CD14-positive monocyte (primary cell): ENCODE results near the gene VSIG10L2. TPM values are rescaled to one million over a fixed set of nuclear protein-coding genes. Genes with fewer than 3 reads are reported as not detected.

ENCODE experiments used
- DNase-seq, 3 donors: peaks; one replicate each; pipeline ENCODE4 v3.0.0-alpha.2; 2011 to 2022
- H2AFZ ChIP-seq: 2 replicates; pipeline ENCODE4 v1.6.0; 2012; ENCODE audit warnings: mild to moderate bottlenecking, low read depth, low read length, inconsistent platforms; ENCODE audit not compliant: insufficient read depth, poor library complexity, severe bottlenecking
- H3K27ac ChIP-seq, 2 donors: 1 replicate in 1 of 2; 2 replicates in 1 of 2; pipeline ENCODE4 v1.5.1; 2012 to 2013; ENCODE audit warnings: low read length in 2 of 2, control low read depth in 1 of 2, inconsistent platforms in 1 of 2, low read depth in 1 of 2, mild to moderate bottlenecking in 1 of 2
- H3K27me3 ChIP-seq, 2 donors: one replicate each; pipeline versions ENCODE4 v1.6.0 to v1.6.1; 2011 to 2013; ENCODE audit warnings: low read length in 2 of 2; ENCODE audit not compliant: control insufficient read depth in 2 of 2, insufficient read depth in 2 of 2
- H3K36me3 ChIP-seq, 2 donors: replicated peaks in 1 of 2; 1 replicate in 1 of 2; 2 replicates in 1 of 2; pipeline versions ENCODE4 v1.5.1 to v1.6.1; 2012 to 2013; ENCODE audit warnings: low read length in 2 of 2, control low read depth in 1 of 2, inconsistent platforms in 1 of 2, mild to moderate bottlenecking in 1 of 2; ENCODE audit not compliant: insufficient read depth in 2 of 2, control insufficient read depth in 1 of 2
- H3K4me1 ChIP-seq, 2 donors: 1 replicate in 1 of 2; 2 replicates in 1 of 2; pipeline versions ENCODE4 v1.5.1 to v1.6.1; 2012 to 2013; ENCODE audit warnings: low read length in 2 of 2, control low read depth in 1 of 2, inconsistent platforms in 1 of 2, mild to moderate bottlenecking in 1 of 2, moderate library complexity in 1 of 2; ENCODE audit not compliant: insufficient read depth in 2 of 2, control insufficient read depth in 1 of 2
- H3K4me2 ChIP-seq: replicated peaks from 2 replicates; pipeline ENCODE3; 2012; ENCODE audit warnings: low read length, moderate library complexity, mild to moderate bottlenecking; ENCODE audit not compliant: poor library complexity, severe bottlenecking; ENCODE audit errors: extremely low read depth
- H3K4me3 ChIP-seq, 3 experiments: fragments of 200-600 bp in 1 of 3; sonication (generic) in 1 of 3; replicated peaks in 1 of 3; 1 replicate in 2 of 3; 2 replicates in 1 of 3; pipeline ENCODE4 v1.5.1; 2011 to 2013; ENCODE audit warnings: low read length in 3 of 3, mild to moderate bottlenecking in 3 of 3, control low read depth in 2 of 3, low read depth in 2 of 3, inconsistent platforms in 1 of 3, moderate library complexity in 1 of 3
- H3K79me2 ChIP-seq: 2 replicates; pipeline ENCODE4 v1.6.0; 2012; ENCODE audit warnings: mild to moderate bottlenecking, control low read depth, inconsistent platforms, low read length, moderate library complexity; ENCODE audit not compliant: insufficient read depth
- H3K9ac ChIP-seq: 2 replicates; pipeline ENCODE4 v1.6.0; 2017; ENCODE audit warnings: low read length, mild to moderate bottlenecking; ENCODE audit not compliant: insufficient read depth, poor library complexity, severe bottlenecking
- H3K9me3 ChIP-seq, 2 donors: replicated peaks in 1 of 2; 1 replicate in 1 of 2; 2 replicates in 1 of 2; pipeline versions ENCODE4 v1.5.1 to v1.6.1; 2012 to 2013; ENCODE audit warnings: low read length in 2 of 2, control low read depth in 1 of 2; ENCODE audit not compliant: control insufficient read depth in 1 of 2, insufficient read depth in 1 of 2
- H4K20me1 ChIP-seq: 2 replicates; pipeline ENCODE4 v1.6.0; 2012; ENCODE audit warnings: mild to moderate bottlenecking, low read length, control low read depth, moderate library complexity; ENCODE audit not compliant: insufficient read depth
- H3K27ac Mint-ChIP-seq, 7 donors: one replicate each; pipeline ENCODE4 v1.8.0; 2020; ENCODE audit warnings: mild to moderate bottlenecking in 7 of 7, mixed read lengths in 7 of 7, moderate library complexity in 6 of 7, inconsistent platforms in 2 of 7
- H3K27me3 Mint-ChIP-seq, 3 donors: one replicate each; pipeline ENCODE4 v1.8.0; 2021 to 2022; ENCODE audit warnings: low read depth in 3 of 3, mild to moderate bottlenecking in 3 of 3, mixed read lengths in 3 of 3, moderate library complexity in 3 of 3, inconsistent platforms in 1 of 3
- H3K36me3 Mint-ChIP-seq, 2 donors: one replicate each; pipeline ENCODE4 v1.8.0; 2020; ENCODE audit warnings: mixed read lengths in 2 of 2, inconsistent platforms in 1 of 2, mild to moderate bottlenecking in 1 of 2
- H3K4me1 Mint-ChIP-seq: one replicate; pipeline ENCODE4 v1.8.0; 2020; ENCODE audit warnings: mild to moderate bottlenecking, mixed read lengths
- H3K4me3 Mint-ChIP-seq, 2 donors: one replicate each; pipeline ENCODE4 v1.8.0; 2020; ENCODE audit warnings: mild to moderate bottlenecking in 2 of 2, mixed read lengths in 2 of 2, moderate library complexity in 1 of 2
- H3K9me3 Mint-ChIP-seq, 7 donors: one replicate each; pipeline ENCODE4 v1.8.0; 2020 to 2022; ENCODE audit warnings: mixed read lengths in 7 of 7, mild to moderate bottlenecking in 6 of 7, moderate library complexity in 6 of 7, inconsistent platforms in 2 of 7
- WGBS: methylation state at CpG from one replicate; pipeline ENCODE4 v1.1.5; 2013; ENCODE audit warnings: missing lambda C conversion rate; ENCODE audit not compliant: insufficient coverage; 5-methylcytosine and 5-hydroxymethylcytosine counted together
- intact Hi-C, 2 donors: fragments of 100-400 bp; cut with micrococcal nuclease; formaldehyde crosslinking; loops; one replicate each; pipeline versions ENCODE4 v1.15.0 to v1.15.1; 2023
- polyA plus RNA-seq, 3 donors: library from polyadenylated mRNA; depleted of rRNA in 1 of 3; unstranded in 2 of 3; stranded (reverse) in 1 of 3; fragments of 300-500 nt in 2 of 3; fragments of >200 nt in 1 of 3; fragmentation: Illumina TruSeq in 2 of 3; gene quantifications; 1 replicate in 2 of 3; 2 replicates in 1 of 3; pipeline ENCODE4 v1.2.3, GENCODE V29; 2012 to 2021
- TF ChIP-seq, protein P1 (sequence below): fragments of 200-600 bp; IDR thresholded peaks from one replicate; pipeline ENCODE4 v1.8.0; 2022; ENCODE audit warnings: antibody characterized with exemption, mild to moderate bottlenecking

Gene VSIG10L2
- polyA plus RNA-seq, 3 donors, result not detected

- peak; percentile 18 to 38 (median 30) for DNase-seq
- no peak overlapping the region for H3K27ac Mint-ChIP-seq
- H3K36me3 ChIP-seq, result no peaks in the 10 kb centered on the region
- intact Hi-C loops, result loop anchor here (5.0 kb wide), 1 partner anchor 269 kb away; no protein-coding TSS in a partner anchor
- H3K4me1 Mint-ChIP-seq, result peaks cover 2% of the 10 kb centered on the region
- no peak overlapping the region for H2AFZ ChIP-seq
- no peaks in the 10 kb centered on the region for H4K20me1 ChIP-seq
- TF ChIP-seq, protein P1, sequence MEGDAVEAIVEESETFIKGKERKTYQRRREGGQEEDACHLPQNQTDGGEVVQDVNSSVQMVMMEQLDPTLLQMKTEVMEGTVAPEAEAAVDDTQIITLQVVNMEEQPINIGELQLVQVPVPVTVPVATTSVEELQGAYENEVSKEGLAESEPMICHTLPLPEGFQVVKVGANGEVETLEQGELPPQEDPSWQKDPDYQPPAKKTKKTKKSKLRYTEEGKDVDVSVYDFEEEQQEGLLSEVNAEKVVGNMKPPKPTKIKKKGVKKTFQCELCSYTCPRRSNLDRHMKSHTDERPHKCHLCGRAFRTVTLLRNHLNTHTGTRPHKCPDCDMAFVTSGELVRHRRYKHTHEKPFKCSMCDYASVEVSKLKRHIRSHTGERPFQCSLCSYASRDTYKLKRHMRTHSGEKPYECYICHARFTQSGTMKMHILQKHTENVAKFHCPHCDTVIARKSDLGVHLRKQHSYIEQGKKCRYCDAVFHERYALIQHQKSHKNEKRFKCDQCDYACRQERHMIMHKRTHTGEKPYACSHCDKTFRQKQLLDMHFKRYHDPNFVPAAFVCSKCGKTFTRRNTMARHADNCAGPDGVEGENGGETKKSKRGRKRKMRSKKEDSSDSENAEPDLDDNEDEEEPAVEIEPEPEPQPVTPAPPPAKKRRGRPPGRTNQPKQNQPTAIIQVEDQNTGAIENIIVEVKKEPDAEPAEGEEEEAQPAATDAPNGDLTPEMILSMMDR, result peak; percentile 65
- H3K4me3 Mint-ChIP-seq, result no peak overlapping the region
- H3K9me3 Mint-ChIP-seq, result no peaks in the 10 kb centered on the region
- no peaks in the 10 kb centered on the region for H3K4me1 ChIP-seq
- no peaks in the 10 kb centered on the region for H3K27me3 ChIP-seq
- WGBS, result no CpG with 5 or more reads among the region's 8 CpGs
- peaks cover 3 to 4% (median 3%) of the 10 kb centered on the region in 3 donors for H3K27me3 Mint-ChIP-seq
- H3K27ac ChIP-seq, result no peak overlapping the region
- H3K9ac ChIP-seq, result no peak overlapping the region
- H3K4me2 ChIP-seq, result no peak overlapping the region
- H3K4me3 ChIP-seq, result no peak overlapping the region
- no peaks in the 10 kb centered on the region for H3K36me3 Mint-ChIP-seq
- no peaks in the 10 kb centered on the region for H3K9me3 ChIP-seq
- H3K79me2 ChIP-seq, result no peaks in the 10 kb centered on the region
These were observed 22.7 kb upstream of the VSIG10L2 start for GRCh38 chr11:125923012-125923579.

DNA sequence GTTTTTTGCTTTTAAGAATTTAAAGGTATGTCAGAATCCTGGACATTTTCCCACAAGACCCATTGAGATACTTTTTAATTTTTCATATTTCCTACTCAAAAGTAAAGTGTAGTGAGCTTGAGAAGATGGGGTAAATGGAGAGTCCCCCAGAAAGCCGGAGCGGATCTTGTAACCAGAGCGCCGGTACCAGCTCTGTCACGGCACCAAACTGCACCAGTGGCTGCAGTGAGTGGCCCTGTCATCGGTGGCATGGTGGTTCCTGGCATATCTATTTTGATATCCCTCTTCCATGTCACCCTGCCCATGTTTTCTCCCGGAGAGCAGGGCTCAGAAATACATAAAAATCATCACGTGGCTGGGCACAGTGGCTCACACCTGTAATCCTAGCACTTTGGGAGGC is 22.2 kb upstream of the VSIG10L2 start:
- Histone ChIP-seq H2AFZ (no peak overlapping the region), H3K27ac (no peak overlapping the region), H3K27me3 (no peaks in the 10 kb centered on the region), H3K9ac (no peak overlapping the region), H3K9me3 (no peaks in the 10 kb centered on the region), H3K4me3 (no peak overlapping the region), H3K4me1 (no peaks in the 10 kb centered on the region), H3K4me2 (no peak overlapping the region), H4K20me1 (no peaks in the 10 kb centered on the region), H3K79me2 (no peaks in the 10 kb centered on the region), H3K36me3 (no peaks in the 10 kb centered on the region)
- TF ChIP-seq, protein P1, result no peak
- no peak for DNase-seq
- intact Hi-C loops, result loop anchor here (5.0 kb wide), 1 partner anchor 269 kb away; no protein-coding TSS in a partner anchor
- 81% methylated on average over 6 of the region's 8 CpGs for WGBS
- H3K27me3 Mint-ChIP-seq, result peaks cover 1 to 4% (median 3%) of the 10 kb centered on the region in 3 donors
- peaks cover 2% of the 10 kb centered on the region for H3K4me1 Mint-ChIP-seq
- no peak overlapping the region for H3K27ac Mint-ChIP-seq
- H3K4me3 Mint-ChIP-seq, result no peak overlapping the region
- H3K36me3 Mint-ChIP-seq, result no peaks in the 10 kb centered on the region
- H3K9me3 Mint-ChIP-seq, result no peaks in the 10 kb centered on the region
